Ishikawa (cell line): Measurements from ENCODE around the gene PTCD3.

Source experiments
- CEBPB ChIP-seq: IDR thresholded peaks from 2 replicates; pipeline ENCODE4 v1.6.1; 2012
- CREB1 ChIP-seq: IDR thresholded peaks from 2 replicates; pipeline ENCODE4 v1.6.1; 2012; ENCODE audit warnings: low read depth
- EGR1 ChIP-seq: IDR thresholded peaks from 2 replicates; pipeline ENCODE4 v1.6.1; 2012
- EP300 ChIP-seq: IDR thresholded peaks from 2 replicates; pipeline ENCODE4 v1.6.1; 2012; ENCODE audit warnings: borderline replicate concordance
- FOXM1 ChIP-seq: IDR thresholded peaks from 2 replicates; pipeline ENCODE4 v1.6.1; 2012; ENCODE audit warnings: low read depth, borderline replicate concordance
- NFIC ChIP-seq: IDR thresholded peaks from 2 replicates; pipeline ENCODE4 v1.6.1; 2012
- RAD21 ChIP-seq: IDR thresholded peaks from 2 replicates; pipeline ENCODE4 v1.6.1; 2012; ENCODE audit warnings: low read depth
- TAF1 ChIP-seq: IDR thresholded peaks from 2 replicates; pipeline ENCODE4 v1.6.1; 2012; ENCODE audit warnings: low read depth, mild to moderate bottlenecking
- TCF12 ChIP-seq: IDR thresholded peaks from 2 replicates; pipeline ENCODE4 v1.6.1; 2012; ENCODE audit warnings: low read depth
- TEAD4 ChIP-seq: IDR thresholded peaks from 2 replicates; pipeline ENCODE4 v1.6.1; 2012
- YY1 ChIP-seq: IDR thresholded peaks from 2 replicates; pipeline ENCODE4 v1.6.1; 2012; ENCODE audit warnings: low read depth
- ZBTB7A ChIP-seq: IDR thresholded peaks from 2 replicates; pipeline ENCODE4 v1.6.1; 2012; ENCODE audit warnings: low read depth
- TF ChIP-seq, protein P1 (sequence below): IDR thresholded peaks from 2 replicates; pipeline ENCODE4 v1.6.1; 2012
- TF ChIP-seq, protein P2 (sequence below): IDR thresholded peaks from 2 replicates; pipeline ENCODE4 v1.6.1; 2012; ENCODE audit warnings: low read depth, mild to moderate bottlenecking
- TF ChIP-seq, protein P3 (sequence below): IDR thresholded peaks from 2 replicates; pipeline ENCODE4 v1.6.1; 2012

The PTCD3 gene

DNA sequence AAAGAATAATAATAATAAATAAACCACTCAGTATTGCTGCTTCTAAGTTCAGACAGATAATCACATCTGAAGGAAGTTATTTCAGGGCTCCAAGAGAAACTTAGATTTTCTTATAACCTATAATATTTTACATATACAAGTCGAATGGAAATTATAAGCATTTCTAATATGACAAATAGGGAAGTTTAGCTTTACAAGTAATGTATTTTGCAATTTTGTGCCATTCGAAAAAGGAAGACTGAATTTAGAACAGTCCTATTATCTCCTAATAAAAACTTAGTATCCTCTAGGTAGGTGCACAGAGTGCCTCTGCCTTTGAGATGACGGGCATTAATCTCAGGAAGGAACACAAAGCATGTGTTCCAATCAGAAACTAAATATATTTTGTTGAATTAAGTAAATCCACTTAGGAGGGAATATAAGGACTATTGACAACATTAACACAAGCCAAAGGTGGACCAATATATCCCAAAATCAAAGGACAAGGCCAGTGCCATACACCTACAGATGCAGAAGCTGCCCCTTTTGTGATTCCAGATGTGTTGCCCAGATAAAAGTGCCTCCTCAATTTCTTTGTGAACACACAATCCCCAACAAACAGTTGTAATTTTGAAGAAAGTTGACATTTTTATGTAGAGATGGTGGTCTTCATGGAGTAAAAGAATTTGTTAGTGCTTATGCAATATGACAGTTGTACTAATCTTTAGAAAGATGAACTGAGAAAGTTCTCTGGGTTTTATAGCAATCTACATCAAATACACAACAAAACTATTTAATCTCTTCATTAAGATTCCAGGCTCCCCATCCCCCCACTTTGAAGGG is 36.6 kb downstream of the PTCD3 start:
- TF ChIP-seq EGR1 = no peak
- no peak for TF ChIP-seq RAD21
- TF ChIP-seq ZBTB7A = no peak
- no peak for TF ChIP-seq FOXM1
- TF ChIP-seq EP300 = no peak
- TF ChIP-seq TEAD4 = no peak
- TF ChIP-seq NFIC = no peak
- TF ChIP-seq TCF12 = no peak
- TF ChIP-seq, protein P1, sequence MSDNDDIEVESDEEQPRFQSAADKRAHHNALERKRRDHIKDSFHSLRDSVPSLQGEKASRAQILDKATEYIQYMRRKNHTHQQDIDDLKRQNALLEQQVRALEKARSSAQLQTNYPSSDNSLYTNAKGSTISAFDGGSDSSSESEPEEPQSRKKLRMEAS = no peak
- TF ChIP-seq, protein P2, sequence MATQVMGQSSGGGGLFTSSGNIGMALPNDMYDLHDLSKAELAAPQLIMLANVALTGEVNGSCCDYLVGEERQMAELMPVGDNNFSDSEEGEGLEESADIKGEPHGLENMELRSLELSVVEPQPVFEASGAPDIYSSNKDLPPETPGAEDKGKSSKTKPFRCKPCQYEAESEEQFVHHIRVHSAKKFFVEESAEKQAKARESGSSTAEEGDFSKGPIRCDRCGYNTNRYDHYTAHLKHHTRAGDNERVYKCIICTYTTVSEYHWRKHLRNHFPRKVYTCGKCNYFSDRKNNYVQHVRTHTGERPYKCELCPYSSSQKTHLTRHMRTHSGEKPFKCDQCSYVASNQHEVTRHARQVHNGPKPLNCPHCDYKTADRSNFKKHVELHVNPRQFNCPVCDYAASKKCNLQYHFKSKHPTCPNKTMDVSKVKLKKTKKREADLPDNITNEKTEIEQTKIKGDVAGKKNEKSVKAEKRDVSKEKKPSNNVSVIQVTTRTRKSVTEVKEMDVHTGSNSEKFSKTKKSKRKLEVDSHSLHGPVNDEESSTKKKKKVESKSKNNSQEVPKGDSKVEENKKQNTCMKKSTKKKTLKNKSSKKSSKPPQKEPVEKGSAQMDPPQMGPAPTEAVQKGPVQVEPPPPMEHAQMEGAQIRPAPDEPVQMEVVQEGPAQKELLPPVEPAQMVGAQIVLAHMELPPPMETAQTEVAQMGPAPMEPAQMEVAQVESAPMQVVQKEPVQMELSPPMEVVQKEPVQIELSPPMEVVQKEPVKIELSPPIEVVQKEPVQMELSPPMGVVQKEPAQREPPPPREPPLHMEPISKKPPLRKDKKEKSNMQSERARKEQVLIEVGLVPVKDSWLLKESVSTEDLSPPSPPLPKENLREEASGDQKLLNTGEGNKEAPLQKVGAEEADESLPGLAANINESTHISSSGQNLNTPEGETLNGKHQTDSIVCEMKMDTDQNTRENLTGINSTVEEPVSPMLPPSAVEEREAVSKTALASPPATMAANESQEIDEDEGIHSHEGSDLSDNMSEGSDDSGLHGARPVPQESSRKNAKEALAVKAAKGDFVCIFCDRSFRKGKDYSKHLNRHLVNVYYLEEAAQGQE = no peak
- TF ChIP-seq CREB1 = no peak
- no peak for TF ChIP-seq TAF1
- TF ChIP-seq, protein P3, sequence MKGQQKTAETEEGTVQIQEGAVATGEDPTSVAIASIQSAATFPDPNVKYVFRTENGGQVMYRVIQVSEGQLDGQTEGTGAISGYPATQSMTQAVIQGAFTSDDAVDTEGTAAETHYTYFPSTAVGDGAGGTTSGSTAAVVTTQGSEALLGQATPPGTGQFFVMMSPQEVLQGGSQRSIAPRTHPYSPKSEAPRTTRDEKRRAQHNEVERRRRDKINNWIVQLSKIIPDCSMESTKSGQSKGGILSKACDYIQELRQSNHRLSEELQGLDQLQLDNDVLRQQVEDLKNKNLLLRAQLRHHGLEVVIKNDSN = no peak

DNA sequence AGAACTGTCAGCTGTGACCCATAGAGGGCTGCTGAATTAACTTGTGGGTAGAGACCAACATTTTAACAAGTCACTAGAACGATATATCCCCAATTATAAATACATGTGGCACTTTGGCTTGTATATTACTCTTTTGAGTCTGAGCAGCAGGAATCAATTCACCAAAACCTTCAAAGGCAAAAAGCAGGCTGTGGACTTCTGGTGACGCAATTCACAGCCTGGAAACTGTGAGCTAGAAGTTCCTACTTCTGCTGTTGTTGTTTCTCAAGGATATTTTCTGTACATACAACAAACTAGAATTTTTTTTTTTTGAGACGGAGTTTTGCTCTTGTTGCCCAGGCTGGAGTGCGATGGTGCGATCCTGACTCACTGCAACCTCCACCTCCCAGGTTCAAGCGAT is 37.3 kb downstream of the PTCD3 start:
- TF ChIP-seq TEAD4 (no peak), NFIC (no peak), YY1 (no peak), EGR1 (no peak)

DNA sequence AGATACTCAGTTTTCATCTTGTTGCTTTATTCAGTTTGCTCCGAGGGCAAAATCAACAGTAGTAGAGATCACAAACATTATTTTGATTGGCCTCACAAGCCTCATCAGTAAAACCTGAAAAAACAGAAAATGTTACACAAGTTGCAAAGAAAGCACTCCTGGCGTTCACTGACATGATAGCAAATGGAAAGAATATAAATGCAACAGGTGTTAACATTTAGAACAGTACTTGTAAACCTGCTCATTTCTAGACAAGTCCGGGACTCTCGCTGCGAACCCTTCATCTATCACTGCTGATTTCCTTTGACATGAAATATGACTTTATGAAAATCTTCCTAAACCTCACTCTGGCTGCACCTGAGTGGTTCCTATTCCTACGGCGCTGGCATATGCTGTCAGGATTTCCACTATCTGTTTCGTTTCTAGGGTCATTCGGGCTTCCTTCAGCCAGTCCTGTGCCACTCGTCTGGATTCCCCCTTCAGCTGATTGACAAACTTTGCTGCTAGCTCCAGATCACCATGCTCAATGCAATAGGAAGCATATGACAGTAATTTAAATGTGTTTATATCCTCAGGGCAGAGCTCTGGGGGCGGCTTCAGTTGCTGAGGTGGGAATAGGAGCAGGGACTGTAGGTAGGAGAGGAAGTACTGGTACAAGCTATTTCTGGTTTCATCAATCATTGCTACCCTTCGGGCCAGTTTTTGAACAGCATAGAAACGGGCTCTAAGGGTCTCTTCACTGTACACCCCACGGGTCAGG is 38.1 kb downstream of the PTCD3 start:
- TF ChIP-seq, protein P2 = no peak
- TF ChIP-seq TEAD4 (no peak), RAD21 (no peak), TCF12 (no peak), YY1 (no peak), CEBPB (no peak), EGR1 (no peak), ZBTB7A (no peak), FOXM1 (no peak), EP300 (no peak), NFIC (no peak)
- TF ChIP-seq, protein P1 = no peak

DNA sequence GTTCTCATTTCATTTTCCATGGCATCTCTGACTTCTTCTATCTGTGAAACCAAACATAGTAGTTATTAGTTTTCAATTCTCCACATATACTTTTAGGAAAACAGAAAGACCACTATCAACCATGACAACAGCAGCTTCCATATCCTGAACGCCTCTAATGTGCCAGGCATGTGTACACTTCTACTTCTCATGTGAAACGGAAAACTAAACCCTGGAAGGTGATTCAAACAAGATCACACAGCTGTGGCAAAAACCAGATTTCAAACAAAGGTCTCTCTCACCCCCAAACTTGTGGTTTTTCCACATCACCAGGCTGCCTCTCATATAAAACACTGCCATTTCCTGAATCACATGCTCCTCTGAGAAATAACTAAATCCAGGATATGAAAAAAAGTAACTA is 41.8 kb downstream of the PTCD3 start:
- no peak for TF ChIP-seq RAD21

DNA sequence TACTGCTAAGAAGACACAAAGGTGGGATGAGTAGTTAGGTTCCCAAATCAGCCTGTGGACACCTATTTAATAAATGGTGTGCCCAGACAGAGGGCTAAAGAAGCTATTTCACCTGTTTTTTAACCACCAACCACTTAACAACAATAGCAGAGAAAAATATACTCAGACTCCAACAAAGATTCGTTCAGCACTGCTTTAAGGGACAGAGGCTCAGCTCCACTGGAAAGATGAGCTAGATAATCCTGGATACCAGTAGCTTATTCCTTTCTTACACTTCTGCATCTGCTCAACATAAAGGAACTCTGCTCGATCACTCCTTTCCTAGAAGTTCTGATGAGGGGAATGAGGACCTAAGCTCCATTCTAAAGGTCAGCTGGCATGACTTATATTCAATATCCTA is 44.5 kb downstream of the PTCD3 start:
- TF ChIP-seq, protein P2 = peak; percentile 45; the same call in 1 of the 2 replicates
- TF ChIP-seq TCF12 = no peak
- TF ChIP-seq, protein P3 = no peak
